SJCRH30 (cell line): ENCODE measurements around the gene SNURF. TPM values are rescaled to one million over a fixed set of nuclear protein-coding genes. Genes with fewer than 3 reads are reported as not detected.

ENCODE experiments used
- total RNA-seq: library from RNA; depleted of rRNA; stranded (reverse); fragments of >200 nt; shearing (Covaris generic); gene quantifications from 2 replicates; pipeline ENCODE4 v1.2.3, GENCODE V29; 2014; rRNA removed

Gene SNURF
- total RNA-seq, 1 experiment from 2014 or later, result 8.5 TPM

Other genes starting within 250 kb of the SNURF start
- 65.7 and 66.1 TPM in 2 replicates for gene SNRPN, start within 50 bp of the SNURF start, total RNA-seq